Measurements from ENCODE around the gene STK39.

Gene STK39

GRCh38 chr2:168241746-168242145, 5.6 kb downstream of the STK39 start:
- DNase-seq, result no peak

- peak; percentile 17 for DNase-seq
Observed at GRCh38 chr2:168241208-168241607, 6.2 kb downstream of the STK39 start.

- no peak for DNase-seq
Observed at GRCh38 chr2:168239281-168239680, 8.1 kb downstream of the STK39 start.

GRCh38 chr2:168237741-168238140, 9.7 kb downstream of the STK39 start:
- DNase-seq, result no peak

- no peak for DNase-seq
Observed at GRCh38 chr2:168234407-168235085, 12.8 kb downstream of the STK39 start.

GRCh38 chr2:168233726-168234406, 13.5 kb downstream of the STK39 start:
- DNase-seq, result no peak

GRCh38 chr2:168233166-168233565, 14.2 kb downstream of the STK39 start:
- no peak for DNase-seq

- DNase-seq, result no peak
Observed at GRCh38 chr2:168231609-168232241, 15.7 kb downstream of the STK39 start.

- DNase-seq, result no peak
Observed at GRCh38 chr2:168230389-168230788, 17.0 kb downstream of the STK39 start.

- no peak for DNase-seq
Observed at GRCh38 chr2:168224346-168224745, 23.0 kb downstream of the STK39 start.

- DNase-seq, result no peak
Observed at GRCh38 chr2:168222088-168222487, 25.3 kb downstream of the STK39 start.

GRCh38 chr2:168220965-168221819, 26.2 kb downstream of the STK39 start:
- no peak for DNase-seq

GRCh38 chr2:168217920-168218319, 29.5 kb downstream of the STK39 start:
- no peak for DNase-seq

GRCh38 chr2:168216351-168217005, 30.9 kb downstream of the STK39 start:
- no peak for DNase-seq

GRCh38 chr2:168215813-168216212, 31.6 kb downstream of the STK39 start:
- no peak for DNase-seq

- no peak for DNase-seq
Observed at GRCh38 chr2:168212866-168213265, 34.5 kb downstream of the STK39 start.

- no peak for DNase-seq
Observed at GRCh38 chr2:168212167-168212566, 35.2 kb downstream of the STK39 start.

- DNase-seq, result peak; percentile 64
Observed at GRCh38 chr2:168211664-168212163, 35.7 kb downstream of the STK39 start.

- no peak for DNase-seq
Observed at GRCh38 chr2:168210895-168211570, 36.4 kb downstream of the STK39 start.

GRCh38 chr2:168210216-168210894, 37.0 kb downstream of the STK39 start:
- no peak for DNase-seq

- DNase-seq, result no peak
Observed at GRCh38 chr2:168208652-168209051, 38.7 kb downstream of the STK39 start.

Measured in stimulated activated CD4-positive, alpha-beta T cell treated with anti-CD3 and anti-CD28 coated beads, Interleukin-4, amount 100 ng/mL, for 24 hours (primary cell).